HCEC 1CT (cell line): ENCODE measurements around the gene NUDC.

Source experiments
- DNase-seq: peaks from one replicate; pipeline ENCODE4 v3.0.0-alpha.2; 2017

NUDC gene

GRCh38 chr1:26991310-26992116 is 70.0 kb downstream of the NUDC start:
- DNase-seq, result peak; percentile 65

GRCh38 chr1:26993237-26994019 is 71.9 kb downstream of the NUDC start, which contains the start of gene TRNP1:
Gene TRNP1 (plus strand): TSS chr1:26993692. CDS start chr1:26993787, 95 bp downstream.
- peak; percentile 82 for DNase-seq

GRCh38 chr1:26994020-26994786 is 72.7 kb downstream of the NUDC start:
- DNase-seq, result no peak

GRCh38 chr1:26994787-26995517 is 73.4 kb downstream of the NUDC start:
- peak; percentile 20 for DNase-seq

GRCh38 chr1:26996024-26996423 is 74.5 kb downstream of the NUDC start:
- peak; percentile 78 for DNase-seq
